ENCODE data around the gene RAB14.

GRCh38 chr9:121182101-121182836, 19.4 kb downstream of the RAB14 start:
- TF ChIP-seq POLR2A (IDR thresholded peaks at IDR 0.05): no peak
- TF ChIP-seq, protein P1, sequence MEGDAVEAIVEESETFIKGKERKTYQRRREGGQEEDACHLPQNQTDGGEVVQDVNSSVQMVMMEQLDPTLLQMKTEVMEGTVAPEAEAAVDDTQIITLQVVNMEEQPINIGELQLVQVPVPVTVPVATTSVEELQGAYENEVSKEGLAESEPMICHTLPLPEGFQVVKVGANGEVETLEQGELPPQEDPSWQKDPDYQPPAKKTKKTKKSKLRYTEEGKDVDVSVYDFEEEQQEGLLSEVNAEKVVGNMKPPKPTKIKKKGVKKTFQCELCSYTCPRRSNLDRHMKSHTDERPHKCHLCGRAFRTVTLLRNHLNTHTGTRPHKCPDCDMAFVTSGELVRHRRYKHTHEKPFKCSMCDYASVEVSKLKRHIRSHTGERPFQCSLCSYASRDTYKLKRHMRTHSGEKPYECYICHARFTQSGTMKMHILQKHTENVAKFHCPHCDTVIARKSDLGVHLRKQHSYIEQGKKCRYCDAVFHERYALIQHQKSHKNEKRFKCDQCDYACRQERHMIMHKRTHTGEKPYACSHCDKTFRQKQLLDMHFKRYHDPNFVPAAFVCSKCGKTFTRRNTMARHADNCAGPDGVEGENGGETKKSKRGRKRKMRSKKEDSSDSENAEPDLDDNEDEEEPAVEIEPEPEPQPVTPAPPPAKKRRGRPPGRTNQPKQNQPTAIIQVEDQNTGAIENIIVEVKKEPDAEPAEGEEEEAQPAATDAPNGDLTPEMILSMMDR (IDR thresholded peaks at IDR 0.05): no peak
